Measurements from ENCODE around the gene SORL1-AS1.

GRCh38 chr11:121406291-121406690 is 46.5 kb downstream of the SORL1-AS1 start:
- TF ChIP-seq, protein P1, sequence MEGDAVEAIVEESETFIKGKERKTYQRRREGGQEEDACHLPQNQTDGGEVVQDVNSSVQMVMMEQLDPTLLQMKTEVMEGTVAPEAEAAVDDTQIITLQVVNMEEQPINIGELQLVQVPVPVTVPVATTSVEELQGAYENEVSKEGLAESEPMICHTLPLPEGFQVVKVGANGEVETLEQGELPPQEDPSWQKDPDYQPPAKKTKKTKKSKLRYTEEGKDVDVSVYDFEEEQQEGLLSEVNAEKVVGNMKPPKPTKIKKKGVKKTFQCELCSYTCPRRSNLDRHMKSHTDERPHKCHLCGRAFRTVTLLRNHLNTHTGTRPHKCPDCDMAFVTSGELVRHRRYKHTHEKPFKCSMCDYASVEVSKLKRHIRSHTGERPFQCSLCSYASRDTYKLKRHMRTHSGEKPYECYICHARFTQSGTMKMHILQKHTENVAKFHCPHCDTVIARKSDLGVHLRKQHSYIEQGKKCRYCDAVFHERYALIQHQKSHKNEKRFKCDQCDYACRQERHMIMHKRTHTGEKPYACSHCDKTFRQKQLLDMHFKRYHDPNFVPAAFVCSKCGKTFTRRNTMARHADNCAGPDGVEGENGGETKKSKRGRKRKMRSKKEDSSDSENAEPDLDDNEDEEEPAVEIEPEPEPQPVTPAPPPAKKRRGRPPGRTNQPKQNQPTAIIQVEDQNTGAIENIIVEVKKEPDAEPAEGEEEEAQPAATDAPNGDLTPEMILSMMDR (IDR thresholded peaks at IDR 0.05 in 4 of 5, conservative IDR thresholded peaks at IDR 0.05 in 1 of 5), result no peak
- no peak for TF ChIP-seq POLR2A (IDR thresholded peaks at IDR 0.05)

Data from gastrocnemius medialis (tissue), 4 donors.